ENCODE results near the gene CT83. TPM values are rescaled to one million over a fixed set of nuclear protein-coding genes. Genes with fewer than 3 reads are reported as not detected.

The CT83 gene
- polyA plus RNA-seq, 3 donors, result not detected

GRCh38 chrX:116427978-116428377 is 34.8 kb downstream of the CT83 start:
- no peak overlapping the region for H3K9ac ChIP-seq (ENCODE audit: insufficient read depth, low read length, poor library complexity, severe bottlenecking)
- Mint-ChIP-seq H3K27ac (no peak overlapping the region), H3K4me1 (no peaks in the 10 kb centered on the region), H3K9me3 (peaks cover 0 to 4% (median 0%) of the 10 kb centered on the region in 7 donors), H3K4me3 (no peak overlapping the region), H3K27me3 (ENCODE audit: low read depth in 3 of 3) (peaks cover 0 to 2% (median 0%) of the 10 kb centered on the region in 3 donors), H3K36me3 (no peaks in the 10 kb centered on the region)
- WGBS (ENCODE audit: insufficient coverage), result no CpG with 5 or more reads among the region's 3 CpGs
- no peaks in the 10 kb centered on the region for H3K79me2 ChIP-seq (ENCODE audit: insufficient read depth, low read length)
- no peaks in the 10 kb centered on the region for H4K20me1 ChIP-seq (ENCODE audit: insufficient read depth, low read length)
- H3K9me3 ChIP-seq (replicated peaks in 1 of 2; ENCODE audit: control insufficient read depth in 1 of 2, insufficient read depth in 1 of 2, low read length in 2 of 2), result no peaks in the 10 kb centered on the region
- no peak for TF ChIP-seq CTCF (IDR thresholded peaks at IDR 0.05)
- no peaks in the 10 kb centered on the region for H3K4me1 ChIP-seq (ENCODE audit: control insufficient read depth in 1 of 2, insufficient read depth in 2 of 2, low read length in 2 of 2)
- H3K36me3 ChIP-seq (replicated peaks in 1 of 2; ENCODE audit: control insufficient read depth in 1 of 2, insufficient read depth in 2 of 2, low read length in 2 of 2), result no peaks in the 10 kb centered on the region
- no peak overlapping the region for H3K27ac ChIP-seq (ENCODE audit: low read depth in 1 of 2, low read length in 2 of 2)
- H3K4me3 ChIP-seq (replicated peaks in 1 of 3; ENCODE audit: low read depth in 2 of 3, low read length in 3 of 3), result no peak overlapping the region
- H2AFZ ChIP-seq (ENCODE audit: insufficient read depth, low read depth, low read length, poor library complexity, severe bottlenecking), result no peak overlapping the region
- no peaks in the 10 kb centered on the region for H3K27me3 ChIP-seq (ENCODE audit: control insufficient read depth in 2 of 2, insufficient read depth in 2 of 2, low read length in 2 of 2)
- intact Hi-C loops (cut with micrococcal nuclease), result no loop called here
- H3K4me2 ChIP-seq (replicated peaks; ENCODE audit: extremely low read depth, low read length, poor library complexity, severe bottlenecking), result no peak overlapping the region
- no peak for DNase-seq

- intact Hi-C loops (cut with micrococcal nuclease), result no loop called here
- no peaks in the 10 kb centered on the region for H3K4me1 Mint-ChIP-seq
- Histone ChIP-seq H3K4me3 (replicated peaks in 1 of 3; ENCODE audit: low read depth in 2 of 3, low read length in 3 of 3) (no peak overlapping the region), H3K27me3 (ENCODE audit: control insufficient read depth in 2 of 2, insufficient read depth in 2 of 2, low read length in 2 of 2) (no peaks in the 10 kb centered on the region), H3K79me2 (ENCODE audit: insufficient read depth, low read length) (no peaks in the 10 kb centered on the region), H3K27ac (ENCODE audit: low read depth in 1 of 2, low read length in 2 of 2) (no peak overlapping the region), H2AFZ (ENCODE audit: insufficient read depth, low read depth, low read length, poor library complexity, severe bottlenecking) (no peak overlapping the region), H3K4me1 (ENCODE audit: control insufficient read depth in 1 of 2, insufficient read depth in 2 of 2, low read length in 2 of 2) (no peaks in the 10 kb centered on the region), H3K9ac (ENCODE audit: insufficient read depth, low read length, poor library complexity, severe bottlenecking) (no peak overlapping the region), H3K4me2 (replicated peaks; ENCODE audit: extremely low read depth, low read length, poor library complexity, severe bottlenecking) (no peak overlapping the region), H3K9me3 (replicated peaks in 1 of 2; ENCODE audit: control insufficient read depth in 1 of 2, insufficient read depth in 1 of 2, low read length in 2 of 2) (no peaks in the 10 kb centered on the region), H3K36me3 (replicated peaks in 1 of 2; ENCODE audit: control insufficient read depth in 1 of 2, insufficient read depth in 2 of 2, low read length in 2 of 2) (no peaks in the 10 kb centered on the region), H4K20me1 (ENCODE audit: insufficient read depth, low read length) (no peaks in the 10 kb centered on the region)
- peaks cover 0 to 7% (median 0%) of the 10 kb centered on the region in 7 donors for H3K9me3 Mint-ChIP-seq
- no peak overlapping the region for H3K27ac Mint-ChIP-seq
- DNase-seq, result no peak
- no peaks in the 10 kb centered on the region for H3K36me3 Mint-ChIP-seq
- H3K4me3 Mint-ChIP-seq, result no peak overlapping the region
- no peak for TF ChIP-seq CTCF (IDR thresholded peaks at IDR 0.05)
- no peaks in the 10 kb centered on the region for H3K27me3 Mint-ChIP-seq (ENCODE audit: low read depth in 3 of 3)
- no CpG with 5 or more reads among the region's 4 CpGs for WGBS (ENCODE audit: insufficient coverage)
Observed at GRCh38 chrX:116417968-116418367, 44.8 kb downstream of the CT83 start.
